Effector CD8-positive, alpha-beta T cell (primary cell): Measurements from ENCODE around the gene NT5C3A.
"Not testable (repeated sequence)": the region's sequence is repeated elsewhere in the genome, so short reads cannot be mapped to it uniquely, and the experiment has no call there.

ENCODE experiments used
- DNase-seq: peaks from one replicate; lab custom pipeline; 2025; lab: John Stamatoyannopoulos, UW

The NT5C3A gene

DNA sequence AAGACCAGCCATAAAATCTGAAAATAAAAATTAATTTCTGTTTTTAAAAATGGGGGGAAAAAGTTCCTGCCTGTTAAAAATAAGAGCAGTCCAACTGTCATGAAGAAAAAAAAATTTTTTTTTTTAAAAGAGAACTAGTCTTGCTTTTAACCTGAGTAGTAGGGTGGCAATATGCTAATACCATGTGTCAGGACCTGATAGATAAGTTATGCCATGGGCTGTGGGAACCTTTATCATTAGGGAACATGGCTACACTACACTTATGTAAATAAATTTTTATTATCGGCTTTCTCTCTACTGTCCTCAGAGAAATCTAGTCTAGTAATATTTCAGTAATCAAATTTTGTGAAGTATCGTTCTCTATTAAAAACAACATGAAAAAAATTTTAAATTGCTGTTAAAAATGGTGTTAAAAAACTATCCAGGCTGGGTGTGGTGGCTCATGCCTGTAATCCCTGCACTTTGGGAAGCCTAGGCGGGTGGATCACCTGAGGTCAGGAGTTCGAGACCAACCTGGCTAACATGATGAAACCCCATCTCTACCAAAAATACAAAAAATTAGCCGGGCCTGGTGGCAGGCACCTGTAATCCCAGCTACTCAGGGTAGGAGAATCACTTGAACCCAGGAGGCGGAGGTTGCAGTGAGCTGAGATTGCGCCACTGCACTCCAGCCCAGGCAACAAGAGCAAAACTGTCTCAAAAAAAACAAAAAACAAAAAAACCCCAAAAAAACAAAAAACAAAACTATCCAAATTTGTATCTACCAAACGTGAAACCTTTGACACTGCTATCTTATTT lies 20.7 kb downstream of the NT5C3A start:
- DNase-seq: no peak

DNA sequence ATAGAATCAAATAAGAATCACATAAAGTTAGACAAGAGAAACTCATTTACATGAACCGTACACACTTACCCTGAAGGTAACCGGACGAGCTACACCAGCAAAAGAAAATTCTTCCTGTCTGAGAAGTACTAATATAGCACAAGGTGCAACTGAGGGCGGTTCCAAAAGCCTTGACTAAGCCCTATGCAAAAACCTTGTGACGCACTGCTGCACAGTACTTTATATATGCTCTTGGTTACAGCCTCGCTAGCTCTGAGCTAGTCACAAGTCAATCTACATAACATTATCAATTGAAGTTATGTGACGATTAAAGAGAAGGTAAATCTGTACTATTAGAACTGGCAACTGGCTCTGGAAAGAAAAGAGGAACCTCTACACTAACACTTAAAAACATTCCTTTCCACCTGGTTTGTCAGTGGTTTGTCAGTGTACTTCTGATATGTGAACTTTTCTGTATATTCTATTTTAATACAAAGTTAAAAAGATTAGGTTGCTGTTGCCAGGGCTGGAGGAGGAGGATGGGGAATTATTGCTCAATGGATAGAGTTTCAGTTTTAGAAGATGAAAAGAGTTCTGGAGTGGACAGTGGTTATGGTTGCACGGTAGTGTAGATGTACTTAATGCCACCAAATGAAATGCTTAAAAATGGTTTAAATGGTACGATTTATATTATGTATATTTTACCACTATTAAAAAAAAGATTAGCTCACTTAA lies 21.6 kb downstream of the NT5C3A start:
- DNase-seq: peak; percentile 45

DNA sequence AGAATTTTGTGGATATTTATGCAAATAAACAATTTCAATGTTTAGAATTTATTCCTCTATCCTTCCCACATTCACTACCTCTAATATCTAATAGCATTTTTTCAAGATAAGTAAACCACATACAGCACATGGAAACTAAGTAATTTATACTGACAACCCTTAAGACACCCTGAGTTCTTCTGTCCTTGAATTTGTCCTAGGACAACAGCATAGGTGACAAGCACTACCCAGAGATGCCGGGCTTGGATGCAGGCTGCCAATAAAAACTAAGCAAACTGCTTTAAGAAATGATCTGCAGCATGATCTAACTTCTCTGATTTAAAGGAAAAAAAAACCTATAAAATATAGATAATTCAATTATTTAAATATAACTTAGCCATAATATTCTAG lies 22.7 kb downstream of the NT5C3A start:
- no peak for DNase-seq

DNA sequence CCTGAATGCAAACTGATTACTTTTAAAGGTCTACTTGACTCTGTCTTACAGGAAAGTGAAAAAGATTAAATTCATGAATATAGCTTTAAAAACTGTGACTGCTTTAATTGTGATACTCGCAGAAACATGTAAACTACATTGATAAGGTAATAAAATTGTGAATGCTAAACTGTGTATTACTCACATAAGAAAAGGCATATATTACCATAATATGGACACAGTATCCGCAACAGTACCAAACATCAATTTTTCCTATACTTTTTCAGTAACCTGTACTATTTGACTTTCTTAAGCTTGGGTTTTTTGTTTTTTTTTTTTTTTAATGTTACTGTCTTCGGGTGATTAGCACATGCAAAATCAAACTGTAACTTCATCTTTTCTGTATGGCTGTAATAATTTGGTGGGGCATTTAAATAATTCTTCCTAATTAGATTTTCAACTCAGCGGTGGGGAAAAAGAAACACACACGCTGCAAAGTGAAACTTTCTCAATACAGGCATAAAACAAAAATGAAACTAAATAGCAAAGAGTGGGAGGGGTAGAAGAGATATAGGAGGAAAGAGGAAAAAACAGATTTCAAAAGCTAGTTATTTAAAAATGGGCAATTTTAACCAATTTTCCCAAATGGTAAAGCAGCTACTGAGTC lies 23.2 kb downstream of the NT5C3A start:
- DNase-seq: no peak

DNA sequence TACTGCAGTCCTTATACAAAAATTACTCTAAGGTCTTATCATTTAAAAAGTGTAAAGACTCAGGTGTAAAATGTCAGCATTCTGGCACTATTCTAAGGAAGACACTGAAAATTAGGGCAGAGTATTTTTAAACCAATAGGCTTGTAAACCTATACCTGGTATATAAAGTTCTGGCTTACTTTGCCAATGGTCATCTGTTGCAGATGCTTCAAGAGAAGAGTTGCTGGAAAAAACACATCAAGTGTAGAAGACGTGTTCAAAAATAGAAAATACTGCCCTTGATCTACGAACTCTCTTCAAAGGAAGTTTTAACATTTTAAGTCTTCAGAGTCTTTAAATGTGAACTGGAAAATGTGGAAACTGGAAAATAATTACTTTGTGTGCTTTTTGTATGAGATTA lies 23.9 kb downstream of the NT5C3A start:
- DNase-seq: no peak

DNA sequence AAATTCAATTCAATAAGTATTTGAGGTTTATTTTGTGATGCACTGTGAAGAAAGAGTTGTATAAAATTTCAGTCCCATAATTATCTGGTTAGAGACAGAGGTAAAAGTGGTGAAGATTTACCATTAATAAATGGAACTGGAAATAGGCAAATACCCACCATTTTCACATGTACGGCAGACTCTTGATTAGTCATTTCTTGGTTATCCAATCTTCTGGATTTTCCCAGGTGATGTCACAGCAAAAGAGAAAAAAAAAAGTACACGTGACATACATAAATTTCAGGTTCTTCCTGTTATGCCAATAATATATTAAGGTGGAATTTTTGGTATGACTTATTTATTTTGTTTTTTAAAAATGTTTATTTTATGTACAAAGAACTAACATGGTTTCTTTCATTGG lies 26.8 kb downstream of the NT5C3A start:
- DNase-seq: no peak

DNA sequence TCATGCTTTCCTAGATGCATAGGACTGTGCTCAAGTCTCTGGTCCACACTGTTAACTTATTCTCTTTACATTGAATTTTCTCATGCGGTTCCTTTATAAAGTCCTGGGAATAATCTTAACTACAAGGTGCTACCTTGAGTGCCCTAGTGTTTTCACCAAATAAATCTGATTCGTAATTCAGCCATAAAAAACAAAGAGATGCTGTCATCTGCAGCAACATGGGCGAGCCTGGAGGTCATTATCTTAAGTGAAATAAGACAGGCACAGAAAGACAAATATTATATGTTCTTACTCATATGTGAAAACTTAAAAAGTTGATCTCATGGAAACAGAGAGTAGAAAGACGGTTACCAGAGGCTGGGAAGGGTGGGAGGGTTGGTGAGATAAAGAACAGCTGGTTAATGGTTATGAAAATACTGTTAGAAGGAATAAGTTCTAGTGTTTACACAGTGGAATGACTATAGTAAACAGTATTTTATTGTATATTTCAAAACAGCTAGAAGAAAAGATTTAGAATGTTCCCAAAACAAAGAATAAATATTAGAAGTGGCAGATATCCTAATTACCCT lies 38.3 kb downstream of the NT5C3A start:
- DNase-seq: no peak

DNA sequence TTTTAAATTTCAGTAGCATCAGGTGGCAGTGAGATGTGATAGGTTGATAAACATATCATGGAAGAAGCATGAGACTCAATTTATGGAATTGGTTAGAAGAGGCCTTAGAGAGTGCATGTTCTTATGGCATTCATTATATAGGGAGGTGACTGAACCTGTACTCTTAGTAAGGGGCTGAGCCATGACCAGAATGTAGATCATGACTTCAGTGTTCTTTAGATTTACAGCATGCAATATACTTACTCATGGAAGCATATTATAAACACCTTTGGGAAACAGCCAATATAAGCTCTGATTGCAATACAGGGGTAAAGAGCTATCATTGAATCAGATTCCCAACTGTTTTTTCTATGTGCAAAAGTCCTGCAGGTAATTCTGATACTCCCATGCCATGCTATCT lies 50.2 kb downstream of the NT5C3A start:
- no peak for DNase-seq

DNA sequence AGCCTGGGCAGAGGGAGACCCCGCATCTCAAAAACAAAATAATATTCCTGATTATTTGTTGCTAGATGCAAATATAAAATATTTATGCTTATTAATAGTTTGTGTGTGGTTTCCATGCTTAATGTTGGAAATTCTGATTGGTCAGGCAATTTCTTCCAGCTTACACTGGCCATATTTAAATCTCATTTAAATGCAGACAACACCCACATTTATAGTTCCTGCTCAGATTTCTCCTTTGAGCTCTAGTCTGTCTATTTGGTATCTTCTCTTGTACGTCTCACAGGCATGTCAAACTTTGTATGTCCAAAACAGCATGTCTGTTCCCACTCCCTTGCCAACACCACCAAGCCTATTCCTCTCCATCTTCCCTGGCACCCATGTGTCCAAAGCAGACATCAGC lies 52.8 kb downstream of the NT5C3A start:
- DNase-seq: no peak

DNA sequence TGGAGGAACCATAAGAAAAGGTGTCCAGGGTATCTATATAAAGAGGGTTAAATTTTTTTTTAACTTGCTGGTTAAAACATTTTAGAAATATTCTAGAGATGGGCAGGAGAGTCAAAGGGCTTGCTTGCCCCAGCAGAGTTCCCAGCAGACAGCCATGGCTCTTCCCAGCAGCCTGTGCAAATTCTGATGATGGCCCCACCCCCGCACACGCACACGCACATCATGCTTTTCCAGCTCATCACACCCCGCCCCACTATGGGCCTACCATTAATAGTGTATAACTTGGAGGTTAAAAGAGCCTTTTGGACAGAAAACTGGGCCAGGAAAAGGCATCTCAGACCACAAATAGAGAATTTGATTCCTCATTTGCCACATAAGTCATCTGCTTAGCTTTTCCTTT lies 56.9 kb downstream of the NT5C3A start:
- DNase-seq: not testable (repeated sequence)

DNA sequence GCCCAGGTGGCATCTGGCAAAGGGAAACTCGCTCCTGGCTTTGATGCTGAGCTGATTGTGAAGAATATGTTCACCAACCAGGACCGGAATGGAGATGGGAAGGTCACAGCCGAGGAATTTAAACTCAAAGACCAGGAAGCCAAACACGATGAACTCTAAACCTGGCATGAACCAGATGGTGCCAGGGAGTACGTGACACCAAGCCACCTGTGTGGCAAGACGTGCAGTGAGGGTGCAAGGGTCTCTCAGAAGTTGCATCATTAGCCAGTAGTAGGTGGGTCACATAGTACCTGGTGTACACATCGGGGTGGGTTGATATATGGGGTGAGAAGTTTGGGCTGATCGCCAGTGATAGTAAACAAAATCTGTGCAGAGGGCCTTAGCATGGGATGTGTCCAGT lies 57.4 kb downstream of the NT5C3A start:
- DNase-seq: not testable (repeated sequence)

DNA sequence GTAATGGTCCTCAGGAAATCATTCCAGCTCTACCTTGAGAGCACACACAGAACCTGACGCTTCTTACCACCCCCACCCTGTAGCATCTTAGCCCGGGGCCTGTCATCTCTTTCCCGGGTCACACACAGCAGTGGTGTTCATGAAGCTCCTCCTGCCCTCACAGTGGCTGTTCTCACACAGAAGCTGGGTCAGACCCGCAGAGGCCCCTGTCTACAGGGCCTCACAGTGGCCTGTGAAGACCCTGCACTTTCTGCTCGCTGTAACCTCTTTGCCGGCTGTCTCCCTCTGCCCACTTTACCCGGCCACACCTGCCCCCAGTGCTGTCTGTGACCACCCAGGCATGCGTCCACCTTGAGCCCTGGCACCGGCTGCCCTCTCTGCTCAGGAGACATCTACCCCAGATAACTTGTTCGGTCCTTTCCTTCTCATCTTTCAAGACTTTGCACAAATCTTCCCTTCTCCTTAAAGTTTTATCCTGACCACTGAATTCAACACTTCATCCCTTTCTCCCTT lies 58.4 kb downstream of the NT5C3A start:
- not testable (repeated sequence) for DNase-seq

DNA sequence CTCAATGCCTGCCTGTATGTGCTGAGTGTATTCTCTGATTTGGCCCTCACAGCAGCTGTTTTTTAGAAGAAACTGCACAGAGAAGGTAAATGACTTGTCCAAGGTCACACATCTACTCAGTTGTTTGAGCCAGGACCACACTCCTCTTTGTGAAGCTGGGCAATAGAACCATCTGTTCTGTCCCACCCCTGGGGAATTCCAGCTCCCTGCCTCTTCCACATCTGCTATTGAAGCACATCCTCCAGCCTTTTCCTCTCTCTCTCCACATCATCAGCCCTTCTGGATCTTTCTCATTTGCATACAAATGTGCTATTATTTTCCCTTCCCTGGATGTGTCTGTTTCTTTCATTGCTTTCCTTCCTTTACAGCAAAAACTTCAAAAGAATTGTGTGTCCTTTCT lies 59.5 kb downstream of the NT5C3A start:
- not testable (repeated sequence) for DNase-seq

DNA sequence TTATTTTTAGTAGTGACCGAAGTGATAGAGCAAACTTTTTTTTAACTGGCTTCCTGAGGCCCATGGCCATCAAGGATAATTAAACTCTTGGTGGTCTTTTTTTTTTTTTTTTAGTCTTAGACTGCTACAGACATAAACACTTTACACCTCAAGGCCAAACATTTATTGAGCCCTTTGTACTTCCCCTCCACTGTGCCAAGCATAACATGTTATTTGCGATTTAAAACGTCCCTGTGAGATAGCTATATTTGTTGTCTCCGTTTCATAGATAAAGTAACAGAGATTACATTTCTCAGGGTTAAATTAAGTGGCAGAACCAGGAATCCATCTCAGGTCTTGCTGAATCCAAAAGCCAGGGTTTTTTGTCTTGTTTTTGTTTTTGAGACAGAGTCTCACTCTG lies 63.2 kb downstream of the NT5C3A start:
- not testable (repeated sequence) for DNase-seq

DNA sequence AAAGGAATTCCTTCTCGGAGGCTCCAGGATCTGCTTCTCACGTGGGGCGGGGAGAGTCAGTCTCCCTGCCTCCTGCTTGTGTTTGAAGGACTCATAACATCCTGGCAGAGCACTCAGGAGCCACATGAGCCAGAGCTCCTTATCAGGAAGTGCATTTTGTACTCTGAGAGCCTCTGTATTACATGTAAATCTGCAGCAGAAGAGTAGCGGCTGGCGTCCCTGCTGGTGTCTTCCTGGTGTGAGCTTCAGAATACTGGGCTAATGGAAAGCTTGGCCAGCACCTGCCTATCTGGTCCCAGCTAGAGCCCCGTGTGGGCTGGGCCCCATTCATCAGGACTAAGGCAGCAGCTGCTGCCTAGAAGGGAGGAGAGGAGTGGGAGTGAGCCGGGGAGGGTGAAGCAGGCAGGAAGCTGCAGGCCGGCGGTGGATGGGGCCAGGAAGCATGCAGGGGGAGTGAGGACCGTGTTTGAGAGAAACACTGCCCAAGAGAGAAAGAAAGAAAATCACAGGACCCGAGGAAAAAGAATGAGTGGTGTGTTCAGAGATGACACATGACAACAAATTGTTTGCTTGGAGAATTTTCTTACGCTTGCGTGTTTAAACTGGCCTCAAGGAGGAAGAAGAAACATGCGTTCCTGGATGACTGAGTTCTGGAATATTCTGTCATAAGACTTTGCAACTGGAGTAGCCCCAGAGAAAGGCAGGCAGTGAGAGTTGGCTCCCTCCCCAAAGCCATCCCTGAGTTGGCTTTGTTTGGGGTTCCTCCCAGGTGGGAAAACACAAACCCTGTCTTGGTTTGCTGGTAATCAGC lies 64.0 kb downstream of the NT5C3A start:
- not testable (repeated sequence) for DNase-seq

DNA sequence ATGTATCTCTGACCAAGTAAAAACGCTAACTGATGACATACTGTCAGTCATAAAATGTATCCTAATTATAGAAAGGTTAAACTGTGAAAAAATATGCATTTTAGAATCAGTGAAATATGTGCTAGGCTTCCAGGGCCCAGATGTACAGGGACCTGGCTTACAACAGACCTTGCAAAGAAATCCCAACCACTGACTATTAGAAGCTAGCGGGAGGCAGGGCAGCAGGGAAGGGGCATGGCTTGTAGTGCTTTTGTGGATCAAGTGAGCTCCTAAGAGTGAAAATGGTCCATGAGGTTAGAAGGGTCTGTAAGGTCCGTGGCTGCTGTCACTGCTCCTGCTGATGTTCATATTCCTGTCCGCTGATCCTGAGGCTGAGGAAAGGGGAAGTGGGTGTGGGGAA lies 64.6 kb downstream of the NT5C3A start:
- DNase-seq: not testable (repeated sequence)

DNA sequence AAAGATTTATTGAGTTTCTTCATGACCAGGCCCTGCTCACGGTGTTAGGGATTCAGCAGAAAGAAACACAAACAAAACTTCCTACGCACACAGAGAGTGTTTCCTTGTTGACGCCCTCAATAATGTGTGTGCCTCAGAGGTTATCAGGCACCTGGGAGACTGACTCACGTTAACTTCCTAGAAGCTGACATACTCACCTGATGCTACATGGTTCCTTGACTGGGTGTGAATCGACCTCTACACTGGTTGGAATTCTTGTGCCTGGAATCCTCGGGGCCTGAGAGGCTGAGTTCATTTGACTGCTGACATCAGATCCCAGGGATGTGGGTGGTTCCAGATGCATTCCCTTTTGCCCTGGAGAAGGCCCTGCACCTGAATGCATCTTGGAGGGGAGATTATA lies 69.8 kb downstream of the NT5C3A start:
- not testable (repeated sequence) for DNase-seq

DNA sequence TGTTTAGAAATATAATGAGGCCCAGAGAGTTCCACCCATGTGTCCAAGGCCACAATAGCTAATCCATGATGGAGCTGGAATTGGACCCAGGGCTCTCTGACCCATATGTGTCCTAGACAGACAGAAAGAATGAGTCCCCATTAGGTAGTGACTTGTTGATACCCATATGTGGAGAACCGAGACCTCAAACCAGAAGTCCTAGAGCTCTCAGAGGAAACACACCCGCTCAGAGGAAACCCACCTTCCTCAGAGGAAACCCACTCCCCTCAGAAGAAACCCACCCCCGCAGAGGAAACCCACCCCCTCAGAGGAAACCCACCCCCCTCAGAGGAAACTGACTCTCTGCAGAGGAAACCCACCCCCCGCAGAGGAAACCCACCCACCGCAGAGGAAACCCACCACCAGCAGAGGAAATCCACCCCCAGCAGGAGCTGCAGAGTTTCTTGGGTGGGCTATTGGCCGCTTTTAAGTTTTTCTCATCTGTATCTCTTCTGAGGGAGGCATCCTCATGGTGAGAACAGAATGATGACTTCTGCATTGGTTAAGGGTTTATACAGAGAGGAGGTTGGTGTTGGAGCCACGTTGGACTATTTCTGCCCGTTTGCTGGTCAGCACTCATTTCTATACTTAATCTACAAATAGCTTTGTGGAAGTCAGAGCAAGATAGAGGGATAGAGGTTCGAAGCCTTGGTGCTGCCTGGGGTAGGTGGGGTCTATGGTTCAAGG lies 70.4 kb downstream of the NT5C3A start:
- not testable (repeated sequence) for DNase-seq

DNA sequence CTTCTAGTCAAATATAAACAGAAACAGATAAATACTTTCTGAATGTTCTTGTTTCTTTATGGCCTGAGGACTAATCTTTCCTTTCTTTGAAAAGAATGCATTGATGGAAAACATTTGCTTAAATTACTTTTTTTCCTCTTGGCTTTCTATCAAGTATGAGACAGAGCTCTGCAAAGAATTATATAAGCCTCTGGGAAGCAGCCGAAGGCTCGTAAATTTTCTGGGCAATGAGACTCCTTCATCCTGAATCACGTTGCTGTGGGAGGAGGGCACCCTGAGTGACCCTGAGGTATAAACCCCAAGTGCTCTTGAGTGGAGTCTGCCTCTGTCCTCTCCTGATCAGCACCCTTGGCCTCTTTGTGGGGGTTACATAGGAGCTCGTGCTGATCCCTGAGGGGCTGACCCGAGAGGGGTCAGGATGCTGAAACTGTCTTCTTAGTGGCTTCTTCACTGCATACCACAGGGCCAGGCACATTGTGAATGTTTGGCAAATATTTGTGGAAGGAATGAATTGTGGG lies 71.4 kb downstream of the NT5C3A start:
- not testable (repeated sequence) for DNase-seq

DNA sequence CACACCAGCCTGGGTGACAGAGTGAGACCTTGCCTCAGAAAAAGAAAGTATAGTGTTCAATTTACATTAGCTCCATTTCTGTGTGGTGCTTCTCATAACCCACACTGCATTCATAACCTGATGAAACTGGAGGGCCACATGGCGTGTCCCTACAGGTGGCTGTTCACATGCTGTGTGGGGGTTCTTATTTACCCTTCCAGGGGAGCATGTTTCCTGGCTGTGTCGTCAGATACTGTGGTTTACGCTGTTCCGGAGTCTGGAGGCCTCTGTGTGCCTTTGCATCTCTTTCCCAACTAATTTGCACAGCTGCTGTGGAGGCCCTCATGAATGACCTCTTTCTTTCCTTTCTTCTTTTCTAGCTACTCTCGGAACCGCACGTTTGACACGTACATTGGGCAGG lies 74.4 kb downstream of the NT5C3A start:
- not testable (repeated sequence) for DNase-seq

DNA sequence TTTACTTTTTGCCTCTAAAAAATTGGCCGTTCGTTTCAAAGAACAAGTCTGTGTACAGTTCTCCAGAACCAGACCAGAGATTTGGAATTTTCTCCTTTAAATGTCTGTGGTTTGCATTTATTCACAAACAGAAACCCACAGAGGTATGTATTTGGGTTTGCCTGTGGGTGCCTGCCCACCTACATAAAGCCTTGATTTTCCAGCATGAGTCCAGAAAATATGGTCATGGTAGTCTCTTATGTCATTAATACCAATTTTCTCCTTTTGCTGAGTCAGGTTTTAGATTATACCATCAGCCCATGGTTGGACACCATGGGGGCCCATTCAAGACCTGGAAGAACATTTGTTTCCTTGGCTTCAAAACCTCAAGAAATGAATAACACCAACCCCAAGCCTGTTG lies 82.7 kb downstream of the NT5C3A start:
- not testable (repeated sequence) for DNase-seq
